ENCODE data around the gene FOXK1.

- TF ChIP-seq POLR2A (IDR thresholded peaks at IDR 0.05; ENCODE audit: low read depth, low read length), result no peak
- TF ChIP-seq TAF1 (IDR thresholded peaks at IDR 0.05; ENCODE audit: borderline replicate concordance, low read depth, low read length), result no peak
- no peak for TF ChIP-seq POLR2AphosphoS5 (IDR thresholded peaks at IDR 0.05; ENCODE audit: low read depth, low read length)
Measured at GRCh38 chr7:4722960-4723630, 41.0 kb downstream of the FOXK1 start.
